Skin epidermis (tissue), 12 donors: ENCODE data around the gene PTGES3L.
"Not testable (repeated sequence)": the region's sequence is repeated elsewhere in the genome, so short reads cannot be mapped to it uniquely, and the experiment has no call there.

ENCODE experiments used
- H3K27ac ChIP-seq, 21 experiments: fragments of 200-600 bp; sonication (generic) in 11 of 21; one replicate each; pipeline ENCODE4 v1.5.0; 2020; ENCODE audit warnings: mild to moderate bottlenecking in 3 of 21, inconsistent platforms in 2 of 21, moderate library complexity in 2 of 21
- H3K4me3 ChIP-seq, 7 experiments: fragments of 200-600 bp; sonication (generic) in 2 of 7; one replicate each; pipeline ENCODE4 v1.5.0; 2020; ENCODE audit warnings: inconsistent platforms in 2 of 7, mild to moderate bottlenecking in 2 of 7, moderate library complexity in 1 of 7

Gene PTGES3L

DNA sequence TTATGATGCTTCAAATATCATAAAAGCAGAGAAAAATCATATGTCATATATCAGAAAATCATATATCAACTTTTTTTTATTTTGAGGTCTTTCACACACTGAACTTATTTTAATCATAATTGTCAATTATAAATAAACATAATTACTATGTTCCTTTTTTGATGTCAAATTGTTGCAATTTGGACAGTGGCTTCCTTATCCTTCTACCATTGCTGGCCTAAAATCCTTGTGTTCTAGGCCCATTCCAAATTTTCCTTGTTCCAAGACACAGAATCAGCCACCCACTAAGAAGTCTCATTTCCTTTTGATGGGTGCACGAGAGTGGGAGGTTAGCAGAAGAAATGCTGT lies 50.4 kb downstream of the PTGES3L start:
- Histone ChIP-seq H3K4me3 (no peak overlapping the region), H3K27ac (peak overlapping the region in 8 of 21 experiments; percentile 18 to 81 (median 66))

DNA sequence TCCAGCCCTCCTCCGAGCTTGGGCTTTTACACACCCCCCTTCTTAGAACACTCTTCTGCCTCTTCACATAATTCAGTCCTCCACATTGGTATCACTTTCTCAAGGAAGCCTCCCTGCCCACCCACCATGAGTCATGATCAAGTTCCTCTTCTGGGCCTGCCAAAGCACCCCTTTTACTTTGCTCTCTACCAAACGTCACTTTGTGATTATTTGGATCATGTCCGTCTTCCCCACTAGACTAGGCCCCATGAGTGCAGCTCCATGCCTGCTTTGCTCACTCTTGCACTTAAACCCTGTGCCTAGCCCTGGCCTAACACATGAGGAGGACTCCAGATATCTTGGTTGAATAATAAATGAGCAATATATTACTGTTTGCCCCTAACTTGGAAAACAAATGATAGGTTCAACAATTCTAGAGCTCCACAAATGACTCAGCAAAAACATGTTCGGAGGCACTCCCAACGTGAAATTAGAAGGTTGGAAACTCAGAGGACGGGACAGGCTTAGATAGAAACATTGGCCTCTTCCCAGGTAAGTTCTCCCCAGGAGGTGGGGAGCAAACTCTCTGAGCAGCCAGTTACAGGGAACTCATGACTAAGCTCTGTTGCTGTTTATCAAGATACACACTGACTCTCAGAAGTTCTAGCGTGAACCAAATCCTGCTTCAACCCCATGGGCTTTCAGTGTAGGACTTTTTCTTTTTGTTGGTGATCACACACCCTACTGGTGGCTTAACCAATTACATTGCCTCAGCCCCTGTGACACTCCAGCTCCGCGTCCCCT lies 51.0 kb downstream of the PTGES3L start:
- peak overlapping the region in 20 of 21 experiments; percentile 18 to 81 (median 67) for H3K27ac ChIP-seq
- H3K4me3 ChIP-seq: no peak overlapping the region

DNA sequence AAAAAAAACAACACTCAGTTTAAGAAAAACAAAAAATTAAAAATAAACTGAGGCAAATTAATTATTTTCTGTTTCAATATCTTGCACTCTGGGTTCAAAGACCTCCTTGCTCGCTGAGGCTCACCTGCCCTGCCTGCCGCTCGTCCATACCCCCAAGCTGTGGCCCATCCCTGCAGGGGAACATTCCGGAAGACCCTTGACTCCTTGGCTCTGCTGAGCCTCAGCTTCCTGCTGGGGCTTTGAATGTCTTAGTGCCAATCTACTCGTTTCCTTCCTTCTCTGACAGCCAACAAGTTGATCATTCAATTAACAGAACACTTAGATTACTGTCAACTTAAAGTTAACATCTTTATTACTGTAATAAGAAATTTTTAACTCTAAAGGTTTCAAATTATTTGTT lies 55.0 kb downstream of the PTGES3L start:
- Histone ChIP-seq H3K27ac (peak overlapping the region in 1 of 21 experiments; percentile 33), H3K4me3 (no peak overlapping the region)

GRCh38 chr17:42923472-42923871 lies 56.4 kb downstream of the PTGES3L start:
- peak overlapping the region in 2 of 21 experiments; percentile 28 to 81 for H3K27ac ChIP-seq
- H3K4me3 ChIP-seq: not testable (repeated sequence)

- H3K4me3 ChIP-seq: no peak overlapping the region
- H3K27ac ChIP-seq: peak overlapping the region in 2 of 21 experiments; percentile 39 to 81
Measured at GRCh38 chr17:42922294-42922693, 57.6 kb downstream of the PTGES3L start.

DNA sequence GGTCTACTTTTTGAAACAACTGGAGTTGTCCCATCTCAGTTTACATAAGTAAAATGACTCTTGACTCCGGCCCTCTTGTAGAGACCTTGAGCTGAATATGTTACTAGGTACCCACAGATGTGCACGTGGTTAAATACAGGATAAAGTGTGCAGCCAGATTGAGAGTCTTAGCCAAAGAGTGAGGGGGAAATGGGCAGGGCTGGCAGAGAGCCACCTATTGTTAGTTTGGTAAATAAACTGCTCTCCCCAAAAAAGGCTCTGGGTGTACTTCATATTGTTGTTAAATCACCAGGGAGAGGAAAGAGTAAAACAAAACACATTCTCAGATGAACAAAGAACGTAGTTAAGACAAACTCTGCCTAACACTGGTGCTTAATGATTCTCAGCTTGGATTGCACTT lies 59.0 kb downstream of the PTGES3L start:
- Histone ChIP-seq H3K27ac (peak overlapping the region in 4 of 21 experiments; percentile 39 to 81 (median 46)), H3K4me3 (no peak overlapping the region)

- H3K4me3 ChIP-seq: no peak overlapping the region
- peak overlapping the region in 3 of 21 experiments; percentile 11 to 48 (median 45) for H3K27ac ChIP-seq
Measured at GRCh38 chr17:42920106-42920900, 59.6 kb downstream of the PTGES3L start.

DNA sequence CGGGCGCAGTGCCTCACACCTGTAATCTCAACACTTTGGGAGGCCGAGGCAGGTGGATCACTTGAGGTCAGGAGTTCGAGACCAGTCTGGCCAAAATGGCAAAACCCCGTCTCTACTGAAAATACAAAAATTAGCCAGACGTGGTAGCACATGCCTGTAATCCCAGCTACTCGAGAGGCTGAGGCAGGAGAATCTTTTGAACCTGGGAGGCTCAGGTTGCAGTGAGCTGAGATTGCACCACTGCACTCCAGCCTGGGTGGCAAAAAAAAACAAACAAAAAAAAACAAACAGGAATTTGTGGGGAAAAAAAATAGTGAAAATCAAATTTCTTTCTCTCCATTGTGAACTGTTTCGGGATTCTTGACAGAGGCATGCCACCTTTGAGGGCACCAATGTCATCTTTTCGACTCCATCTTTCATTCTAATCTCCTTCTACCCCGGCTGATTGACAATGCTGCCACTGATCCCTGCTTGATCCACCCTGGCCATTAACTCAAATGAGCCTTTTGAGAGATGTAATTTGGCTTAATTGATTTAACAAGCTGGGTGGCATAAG lies 60.3 kb downstream of the PTGES3L start:
- not testable (repeated sequence) for H3K4me3 ChIP-seq, H3K27ac ChIP-seq

DNA sequence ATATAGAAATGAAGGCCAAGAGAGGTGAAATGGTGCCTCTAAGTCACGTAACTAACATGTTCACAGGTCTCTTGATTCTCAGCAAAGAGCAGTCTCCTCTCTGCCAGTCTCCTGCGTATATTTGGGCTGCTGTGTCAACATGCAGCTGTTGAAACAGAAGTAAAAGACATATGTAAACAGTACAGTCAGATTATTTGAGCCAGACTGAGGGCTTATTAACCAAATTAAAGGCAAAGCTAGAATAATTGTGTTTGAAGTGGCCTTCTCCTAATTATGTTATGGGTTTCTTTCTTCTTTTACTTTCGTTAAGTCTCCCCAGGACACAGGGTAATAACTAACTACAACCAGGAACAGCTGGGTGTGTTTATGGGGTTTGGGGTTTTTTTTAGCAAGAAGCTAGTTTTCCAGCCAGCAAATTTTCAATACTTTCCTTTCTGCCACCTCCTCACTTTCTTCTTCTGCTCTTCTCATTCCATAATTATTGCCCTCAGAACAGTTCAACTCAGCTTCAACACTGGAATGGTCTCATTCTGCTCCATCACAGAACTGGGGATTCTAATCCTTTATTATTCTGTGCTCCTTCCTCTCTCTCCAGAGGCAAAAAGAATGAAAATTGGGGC lies 60.9 kb downstream of the PTGES3L start:
- H3K4me3 ChIP-seq: no peak overlapping the region
- H3K27ac ChIP-seq: no peak overlapping the region
